ENCODE data around the gene FASTKD3. TPM values are rescaled to one million over a fixed set of nuclear protein-coding genes. Genes with fewer than 3 reads are reported as not detected.

The FASTKD3 gene
- total and polyA plus RNA-seq, 11 donors, result 4.3 to 11.5 (median 6.1) TPM

- intact Hi-C loops (cut with DNase I), result loop anchor here in 3 of 10 donors (5.0 to 10.0 kb wide), 2 partner anchors 1086 to 1088 kb away; no protein-coding TSS in a partner anchor
- TF ChIP-seq POLR2A (IDR thresholded peaks at IDR 0.05), result no peak
- WGBS, 4 donors, result 68 to 73% (median 72%) methylated on average over 2 of the region's 2 CpGs
These were observed 15.8 kb downstream of the FASTKD3 start for GRCh38 chr5:7852988-7853387.

GRCh38 chr5:7852542-7852941 is 16.3 kb downstream of the FASTKD3 start:
- Histone ChIP-seq H3K36me3 (no peaks in the 10 kb centered on the region), H3K9me3 (no peaks in the 10 kb centered on the region), H3K27ac (no peak overlapping the region), H3K4me3 (no peak overlapping the region), H3K27me3 (peaks cover 0 to 38% (median 23%) of the 10 kb centered on the region in 9 donors), H3K4me1 (peaks cover 0 to 20% (median 9%) of the 10 kb centered on the region in 12 donors)
- intact Hi-C loops (cut with DNase I), result loop anchor here in 3 of 10 donors (5.0 to 10.0 kb wide), 2 partner anchors 1085 to 1088 kb away; no protein-coding TSS in a partner anchor
- TF ChIP-seq CTCF (IDR thresholded peaks at IDR 0.05) (no peak), POLR2A (IDR thresholded peaks at IDR 0.05) (no peak)
- peak in 1 of 4 donors; percentile 22 for ATAC-seq
- WGBS, 4 donors, result 55 to 66% (median 62%) methylated on average over 1 of the region's 1 CpG
- DNase-seq, result no peak

More at GRCh38 chr5:7852988-7853387, 15.8 kb downstream of the FASTKD3 start:
- no peak overlapping the region for H3K27ac ChIP-seq
- ATAC-seq (no peak), DNase-seq (no peak)
- no peaks in the 10 kb centered on the region for H3K9me3 ChIP-seq
- peaks cover 0 to 34% (median 18%) of the 10 kb centered on the region in 9 donors for H3K27me3 ChIP-seq
- peaks cover 0 to 20% (median 9%) of the 10 kb centered on the region in 12 donors for H3K4me1 ChIP-seq
- no peak overlapping the region for H3K4me3 ChIP-seq
- H3K36me3 ChIP-seq, result peaks cover 0 to 4% (median 0%) of the 10 kb centered on the region in 9 donors

GRCh38 chr5:7851617-7852289 is 17.1 kb downstream of the FASTKD3 start:
- TF ChIP-seq POLR2A (IDR thresholded peaks at IDR 0.05), result no peak
- no peak for TF ChIP-seq CTCF (IDR thresholded peaks at IDR 0.05)
- ATAC-seq (no peak), DNase-seq (no peak)
- H3K9me3 ChIP-seq, result no peaks in the 10 kb centered on the region
- peaks cover 0 to 40% (median 26%) of the 10 kb centered on the region in 9 donors for H3K27me3 ChIP-seq
- no peak overlapping the region for H3K4me3 ChIP-seq
- H3K27ac ChIP-seq, result no peak overlapping the region
- peaks cover 0 to 20% (median 9%) of the 10 kb centered on the region in 12 donors for H3K4me1 ChIP-seq
- WGBS, 4 donors, result 82 to 91% (median 86%) methylated on average over 8 of the region's 8 CpGs
- H3K36me3 ChIP-seq, result no peaks in the 10 kb centered on the region
- intact Hi-C loops (cut with DNase I), result loop anchor here in 3 of 10 donors (5.0 to 10.0 kb wide), 2 partner anchors 1084 to 1087 kb away; no protein-coding TSS in a partner anchor

GRCh38 chr5:7851240-7851592 is 17.6 kb downstream of the FASTKD3 start:
- intact Hi-C loops (cut with DNase I), result loop anchor here in 3 of 10 donors (5.0 to 10.0 kb wide), 2 partner anchors 1084 to 1086 kb away; no protein-coding TSS in a partner anchor
- Histone ChIP-seq H3K4me1 (peaks cover 0 to 20% (median 9%) of the 10 kb centered on the region in 12 donors), H3K36me3 (no peaks in the 10 kb centered on the region), H3K27ac (no peak overlapping the region), H3K4me3 (peak overlapping the region in 11 of 12 donors; percentile 42 to 60 (median 55)), H3K9me3 (no peaks in the 10 kb centered on the region), H3K27me3 (peaks cover 0 to 40% (median 26%) of the 10 kb centered on the region in 9 donors)
- ATAC-seq (no peak), DNase-seq (no peak)
- 55 to 60% (median 58%) methylated on average over 16 of the region's 16 CpGs for WGBS, 4 donors
- TF ChIP-seq POLR2A (IDR thresholded peaks at IDR 0.05), result no peak
- TF ChIP-seq CTCF (IDR thresholded peaks at IDR 0.05), result no peak
